Endometrial microvascular endothelial cells (primary cell): ENCODE results near the gene PLPPR1. TPM values are rescaled to one million over a fixed set of nuclear protein-coding genes. Genes with fewer than 3 reads are reported as not detected.
"Not testable (repeated sequence)": the region's sequence is repeated elsewhere in the genome, so short reads cannot be mapped to it uniquely, and the experiment has no call there.

ENCODE experiments used
- in situ Hi-C: cut with HindIII; loops from 2 replicates; pipeline ENCODE4 v1.10.0; 2017; ENCODE audit warnings: low sequenced_read_pairs, low pct_unique_long_range_greater_than_20kb; ENCODE audit errors: inconsistent ontology term
- total RNA-seq: library from RNA; depleted of rRNA; stranded (reverse); fragments of >200 nt; gene quantifications from one replicate; pipeline ENCODE4 v1.2.3, GENCODE V29; 2015; ENCODE audit errors: inconsistent ontology term

The PLPPR1 gene
- total RNA-seq, 1 donor from 2014 or later, result not detected

DNA sequence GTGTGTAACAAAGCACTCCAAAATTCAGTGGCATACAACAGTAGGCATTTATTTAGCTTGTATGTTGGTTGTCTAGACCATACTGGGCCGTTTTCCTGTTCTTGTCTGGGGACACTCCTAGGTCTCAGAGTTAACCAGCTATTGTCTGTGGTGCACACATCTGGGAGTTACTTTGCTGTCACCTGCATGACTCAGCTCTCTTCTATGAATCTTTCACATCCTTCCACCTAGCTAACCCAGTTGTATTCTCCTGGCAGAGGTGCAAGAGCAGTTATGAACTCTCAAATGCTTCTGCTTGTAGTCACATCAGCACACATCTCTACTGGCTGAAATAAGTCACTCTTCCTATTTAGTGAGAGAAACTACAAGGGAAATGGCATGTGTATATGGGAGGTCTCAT lies 218.2 kb downstream of the PLPPR1 start:
- in situ Hi-C loops, result no loop called here

DNA sequence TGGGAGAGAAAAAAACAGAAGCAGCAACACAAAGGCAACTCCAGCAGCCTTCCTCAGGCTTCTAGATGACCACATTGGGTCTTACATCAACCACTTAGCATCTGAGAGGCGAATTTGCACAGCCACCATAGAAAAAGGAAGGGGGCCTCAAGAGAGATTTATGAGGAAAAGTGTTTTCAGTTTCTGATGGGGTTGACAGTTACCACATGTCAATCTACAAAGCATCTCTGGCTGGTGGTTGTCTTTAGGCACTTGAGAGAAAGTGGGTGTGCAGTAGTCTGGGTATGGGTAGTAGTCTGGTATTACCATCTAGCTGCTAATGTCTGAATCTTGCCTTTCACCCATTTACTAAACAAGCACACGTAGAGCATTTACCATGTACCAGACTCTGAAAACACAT lies 218.8 kb downstream of the PLPPR1 start:
- in situ Hi-C loops, result no loop called here

DNA sequence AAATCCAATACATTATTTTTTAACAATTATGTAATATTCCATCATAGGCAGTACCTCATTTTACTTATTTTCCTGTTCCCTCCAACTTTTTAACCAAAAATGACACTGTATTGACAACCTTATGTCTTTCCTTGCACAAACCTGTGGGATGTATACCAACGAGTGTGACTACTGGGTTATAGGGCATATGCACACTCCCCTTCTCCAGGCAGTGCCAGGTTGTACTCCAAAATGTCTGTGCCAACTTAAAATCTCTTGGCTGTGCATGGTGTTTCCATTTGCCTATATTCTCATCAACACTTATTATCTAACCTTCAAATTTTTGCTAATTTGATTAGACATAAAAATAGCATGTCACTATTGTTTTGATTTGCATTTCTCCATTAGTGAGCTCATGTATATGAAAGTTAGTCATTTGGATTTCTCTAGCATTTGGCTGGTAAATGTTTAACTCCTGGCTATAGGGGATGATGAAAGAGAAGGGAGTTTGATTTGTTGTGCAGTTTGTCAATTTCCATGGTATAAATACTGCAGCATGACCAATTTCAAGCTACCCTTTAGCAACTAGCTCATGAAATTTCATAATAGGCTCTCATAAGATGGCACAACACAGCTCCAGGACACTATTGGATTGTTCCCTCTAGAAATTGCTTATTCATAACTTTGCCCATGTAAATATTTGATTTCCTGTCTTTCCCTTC lies 226.4 kb downstream of the PLPPR1 start:
- in situ Hi-C loops, result no loop called here

DNA sequence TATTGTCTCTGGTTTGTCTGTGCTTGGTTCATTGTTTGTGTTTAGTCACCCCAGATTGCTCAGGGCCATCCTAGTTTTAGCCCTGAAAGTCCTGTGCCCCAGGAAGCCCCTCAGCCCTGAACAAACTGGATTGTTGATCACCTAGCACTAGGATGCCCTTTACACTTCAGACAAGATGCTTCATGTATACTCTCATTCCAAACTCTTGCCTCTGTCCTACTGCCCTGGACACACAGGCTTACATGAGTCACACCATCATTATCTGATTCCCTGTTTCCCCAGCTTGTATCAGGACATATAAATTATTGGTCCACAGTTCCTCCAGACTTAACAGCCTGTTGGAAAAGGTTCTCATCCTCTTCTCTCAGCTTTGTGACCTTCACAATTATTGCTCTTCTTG lies 236.2 kb downstream of the PLPPR1 start:
- in situ Hi-C loops, result no loop called here

DNA sequence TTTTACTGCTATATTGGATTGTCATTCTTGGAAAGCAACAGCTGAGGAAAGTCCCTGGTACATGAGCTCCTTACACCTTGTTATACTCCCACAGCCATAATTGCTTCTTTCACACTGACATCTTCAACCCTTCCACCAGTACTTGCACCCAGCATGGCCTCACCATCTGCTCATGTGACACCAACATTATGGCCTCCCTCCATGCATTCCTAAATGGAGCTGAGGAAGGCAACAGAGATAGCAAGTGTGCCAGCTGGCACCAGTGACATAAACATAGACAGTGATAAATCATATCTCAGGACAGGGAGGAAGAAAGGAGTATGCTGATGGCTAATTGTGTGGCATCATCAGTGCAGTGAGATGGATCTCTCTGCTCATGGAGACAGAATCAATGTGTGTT lies 236.7 kb downstream of the PLPPR1 start:
- in situ Hi-C loops, result no loop called here

DNA sequence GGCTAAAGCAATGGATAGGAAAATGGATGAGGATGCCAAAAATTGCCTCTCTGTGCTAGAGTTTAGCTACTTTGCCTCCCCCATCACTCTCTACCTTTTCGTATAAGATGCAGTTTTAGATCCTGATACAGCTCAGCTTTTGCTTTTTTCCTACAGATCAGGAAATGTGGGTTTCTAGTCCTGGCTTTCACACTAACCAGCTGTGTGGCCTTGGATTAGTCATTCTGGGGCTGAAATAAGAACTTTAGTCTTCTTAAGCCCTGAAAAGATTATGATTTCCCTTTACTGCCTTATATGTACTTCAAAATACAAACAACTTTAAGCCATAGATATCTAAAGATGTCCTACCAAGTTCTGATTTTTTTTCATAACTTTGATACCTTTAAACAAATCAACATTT lies 239.9 kb downstream of the PLPPR1 start:
- in situ Hi-C loops, result no loop called here

DNA sequence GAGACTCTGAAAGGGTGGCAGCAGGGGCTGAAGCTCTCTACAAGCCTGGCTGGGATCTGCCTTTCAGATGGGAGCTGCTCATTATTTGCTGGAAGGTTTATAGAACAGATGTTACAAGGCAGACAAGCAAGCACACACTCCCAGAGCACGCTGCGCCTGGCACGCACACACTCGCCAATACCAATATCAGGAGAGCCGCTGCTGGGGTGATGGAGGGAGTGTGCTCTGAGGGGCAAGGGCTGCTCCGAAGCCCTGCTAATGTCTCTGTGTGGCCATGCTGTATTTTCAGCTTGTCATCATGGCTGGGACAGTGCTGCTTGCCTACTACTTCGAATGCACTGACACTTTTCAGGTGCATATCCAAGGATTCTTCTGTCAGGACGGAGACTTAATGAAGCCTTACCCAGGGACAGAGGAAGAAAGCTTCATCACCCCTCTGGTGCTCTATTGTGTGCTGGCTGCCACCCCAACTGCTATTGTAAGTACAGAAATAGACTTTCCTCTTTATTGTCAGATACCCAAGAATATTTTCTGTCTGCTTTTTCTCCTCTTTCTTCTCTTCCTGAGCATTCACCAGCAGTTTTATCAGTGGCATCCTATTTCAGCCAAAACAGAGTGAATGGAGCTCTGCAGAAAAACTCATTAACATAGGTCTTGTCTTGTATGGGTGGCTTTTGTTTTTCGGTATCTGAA lies 241.2 kb downstream of the PLPPR1 start:
- in situ Hi-C loops, result no loop called here

DNA sequence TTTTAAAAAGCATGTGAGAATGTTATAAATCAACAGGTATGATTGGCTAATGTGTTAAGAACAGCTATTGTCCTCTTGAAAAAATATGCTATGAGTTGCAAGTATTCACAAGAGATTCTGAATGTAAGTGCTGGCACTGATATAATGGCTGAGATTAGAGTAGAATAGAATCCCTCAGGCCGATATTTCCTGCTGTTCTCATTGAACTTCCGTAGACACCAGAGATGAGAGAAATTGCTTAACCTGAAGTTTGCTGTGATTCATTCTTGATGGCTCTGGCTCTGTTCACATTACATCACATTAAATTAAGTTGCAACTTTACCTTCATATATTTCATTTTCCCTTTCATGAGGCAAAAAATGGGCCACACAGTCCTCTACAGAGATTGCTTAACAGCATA lies 241.8 kb downstream of the PLPPR1 start:
- in situ Hi-C loops, result no loop called here

DNA sequence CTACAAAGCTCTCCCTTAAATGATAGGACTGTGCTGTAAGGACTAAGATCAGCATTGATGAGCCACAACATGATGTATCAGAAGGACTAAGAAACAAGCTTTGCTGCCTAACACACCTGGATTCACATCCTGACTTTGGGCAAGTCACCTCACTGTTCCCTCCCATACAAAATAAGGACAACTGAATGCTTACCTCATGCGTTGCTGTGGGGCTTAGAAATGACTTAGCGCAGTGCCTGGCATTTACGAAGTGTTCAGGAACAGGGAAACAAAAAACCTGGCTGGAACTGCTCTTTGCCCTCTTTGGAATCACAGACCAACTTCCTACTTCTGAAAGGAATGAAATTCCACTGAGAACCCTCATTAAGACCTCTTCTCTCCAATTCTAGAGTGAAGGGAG lies 242.6 kb downstream of the PLPPR1 start:
- in situ Hi-C loops, result no loop called here

DNA sequence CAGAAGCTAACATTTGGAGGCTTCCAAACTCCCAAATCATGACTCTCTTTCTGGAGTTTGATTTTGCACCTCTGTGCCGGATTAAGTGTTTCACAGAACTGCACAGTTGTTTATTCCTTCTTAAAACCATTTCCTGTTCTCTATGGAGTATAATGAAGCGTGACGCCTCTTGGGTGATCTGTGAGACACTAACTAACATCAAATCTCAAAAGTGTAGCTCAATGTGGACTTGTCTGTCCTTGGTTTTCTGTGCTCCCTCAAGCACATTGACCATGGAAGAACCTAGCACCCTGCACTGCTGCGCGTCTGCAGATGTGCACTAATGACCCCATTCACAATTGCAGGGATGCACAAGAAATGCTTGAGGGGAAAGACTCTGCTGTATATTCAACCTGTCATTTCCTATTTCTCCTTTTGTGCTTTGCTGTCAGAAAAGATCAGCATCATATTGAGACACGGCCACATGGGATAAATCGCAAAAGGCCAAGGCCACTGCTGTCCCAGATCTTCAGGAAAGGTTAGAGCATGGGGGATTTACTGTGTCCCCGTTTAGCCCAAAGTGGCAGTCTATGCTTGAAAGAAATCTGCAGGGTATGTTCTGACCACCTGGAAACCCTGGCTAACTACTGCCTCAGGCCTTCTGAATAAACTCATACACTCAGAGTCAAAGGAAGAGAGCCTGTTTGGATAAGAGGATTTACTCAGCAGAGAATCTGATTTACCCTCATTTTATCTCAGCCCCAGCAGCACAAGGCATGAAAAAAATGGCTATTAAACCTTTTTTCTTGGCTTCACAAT lies 246.6 kb downstream of the PLPPR1 start:
- in situ Hi-C loops, result no loop called here

DNA sequence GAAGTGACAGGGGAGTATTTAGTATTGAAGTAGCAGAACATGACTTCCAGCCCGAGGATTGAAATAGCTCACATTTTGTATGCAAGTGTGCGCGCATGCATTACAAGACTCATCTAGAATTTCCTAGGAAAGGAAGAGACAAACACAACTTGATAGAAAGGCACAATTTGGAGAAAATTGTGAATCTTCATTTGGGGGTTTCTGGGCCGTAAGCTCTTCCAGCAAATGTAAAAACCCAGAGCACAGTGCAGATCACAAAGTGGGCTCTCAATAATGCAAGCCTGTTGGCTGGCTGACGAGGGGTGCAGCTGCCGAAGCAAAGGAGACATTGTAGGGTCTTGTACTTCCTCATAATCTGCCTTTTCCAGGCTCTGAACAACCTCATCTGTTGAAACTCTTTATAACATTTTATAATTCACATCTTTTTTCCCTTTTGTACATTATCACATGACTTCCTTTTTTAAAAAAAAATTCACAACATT lies 247.3 kb downstream of the PLPPR1 start:
- in situ Hi-C loops, result no loop called here

DNA sequence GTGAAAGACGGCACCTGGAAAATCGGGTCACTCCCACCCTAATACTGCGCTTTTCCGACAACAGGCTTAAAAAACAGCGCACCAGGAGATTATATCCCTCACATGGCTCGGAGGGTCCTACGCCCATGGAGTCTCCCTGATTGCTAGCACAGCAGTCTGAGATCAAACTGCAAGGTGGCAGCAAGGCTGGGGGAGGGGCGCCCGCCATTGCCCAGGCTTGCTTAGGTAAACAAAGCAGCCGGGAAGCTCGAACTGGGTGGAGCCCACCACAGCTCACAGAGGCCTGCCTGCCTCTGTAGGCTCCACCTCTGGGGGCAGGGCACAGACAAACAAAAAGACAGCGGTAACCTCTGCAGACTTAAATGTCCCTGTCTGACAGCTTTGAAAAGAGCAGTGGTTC lies 262.5 kb downstream of the PLPPR1 start:
- in situ Hi-C loops, result not testable (repeated sequence)

DNA sequence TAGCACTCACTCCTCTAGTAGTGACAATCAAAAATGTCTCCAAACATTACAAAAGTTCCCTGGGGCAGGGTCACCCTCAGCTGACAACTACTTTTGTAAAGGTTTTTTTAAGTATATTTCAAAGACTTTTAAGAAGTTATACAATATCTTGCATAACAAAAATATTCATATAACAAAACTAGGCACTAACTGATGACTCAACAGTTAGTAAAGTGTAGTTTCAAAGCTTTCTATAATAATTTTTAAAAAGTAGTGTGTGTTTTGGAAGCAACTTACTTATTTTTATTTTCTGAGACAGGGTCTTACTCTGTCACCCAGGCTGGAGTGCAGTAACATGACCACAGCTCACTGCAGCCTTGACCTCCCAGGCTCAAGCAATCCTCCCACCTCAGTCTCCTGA lies 271.4 kb downstream of the PLPPR1 start:
- in situ Hi-C loops, result no loop called here

DNA sequence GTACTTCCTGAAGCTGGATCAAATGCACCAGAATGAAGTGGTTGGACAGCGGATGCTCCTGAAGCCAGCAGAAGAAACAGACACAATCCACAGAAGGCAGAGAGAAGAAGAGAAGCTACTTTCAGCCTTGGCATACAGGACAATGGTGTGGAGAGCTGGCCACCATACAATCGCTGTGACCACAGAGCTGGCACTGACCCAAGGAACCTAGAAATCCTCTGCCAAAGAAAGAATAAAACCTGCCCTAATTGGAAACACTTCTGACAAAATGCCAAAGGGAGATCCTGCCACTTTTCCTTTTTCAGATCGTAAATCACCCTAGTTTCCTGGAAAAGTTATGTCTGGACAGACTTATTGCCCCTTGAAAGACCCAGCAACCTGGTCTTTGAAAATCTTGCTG lies 278.5 kb downstream of the PLPPR1 start:
- in situ Hi-C loops, result no loop called here

DNA sequence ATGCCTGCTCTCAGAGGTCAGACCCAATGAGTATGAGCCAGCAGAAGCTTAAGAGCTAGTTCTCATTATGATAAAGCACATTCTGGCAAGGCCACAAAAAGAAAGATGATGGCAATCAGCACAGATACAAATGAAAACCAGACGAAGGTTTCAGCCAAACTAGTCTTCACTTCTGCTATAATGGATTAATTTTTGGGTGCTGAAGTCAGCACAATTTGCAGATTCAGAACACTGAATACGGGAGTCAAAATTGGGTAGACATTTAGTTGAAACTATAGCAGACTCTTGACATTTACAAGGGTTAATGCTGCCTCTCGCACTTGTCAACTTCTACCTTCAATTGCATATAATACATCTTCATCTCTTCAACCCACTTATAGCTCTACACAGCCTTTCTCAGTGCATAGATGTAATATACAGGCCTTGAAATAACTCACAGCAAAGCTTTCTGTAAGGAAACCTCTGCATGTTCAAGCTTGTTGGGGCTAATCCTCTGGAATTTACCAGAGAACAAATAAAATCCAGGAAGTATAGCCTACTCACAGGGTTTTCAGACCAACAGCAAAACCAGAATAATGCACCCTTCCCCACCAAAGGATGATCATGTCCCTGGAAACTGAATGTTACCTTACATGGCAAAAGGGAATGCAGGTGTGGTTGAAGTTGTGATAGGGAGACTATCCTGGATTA lies 279.1 kb downstream of the PLPPR1 start:
- in situ Hi-C loops, result no loop called here

DNA sequence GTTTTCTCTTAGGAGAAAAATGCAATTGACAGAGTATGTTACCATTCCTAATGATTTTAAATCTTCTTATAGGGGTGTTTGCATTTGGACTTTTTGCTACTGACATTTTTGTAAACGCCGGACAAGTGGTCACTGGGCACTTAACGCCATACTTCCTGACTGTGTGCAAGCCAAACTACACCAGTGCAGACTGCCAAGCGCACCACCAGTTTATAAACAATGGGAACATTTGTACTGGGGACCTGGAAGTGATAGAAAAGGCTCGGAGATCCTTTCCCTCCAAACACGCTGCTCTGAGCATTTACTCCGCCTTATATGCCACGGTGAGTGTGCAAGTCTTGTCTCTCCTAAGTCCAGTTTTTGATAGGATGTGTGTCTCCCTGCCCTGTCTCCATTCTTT lies 280.6 kb downstream of the PLPPR1 start:
- in situ Hi-C loops, result no loop called here

DNA sequence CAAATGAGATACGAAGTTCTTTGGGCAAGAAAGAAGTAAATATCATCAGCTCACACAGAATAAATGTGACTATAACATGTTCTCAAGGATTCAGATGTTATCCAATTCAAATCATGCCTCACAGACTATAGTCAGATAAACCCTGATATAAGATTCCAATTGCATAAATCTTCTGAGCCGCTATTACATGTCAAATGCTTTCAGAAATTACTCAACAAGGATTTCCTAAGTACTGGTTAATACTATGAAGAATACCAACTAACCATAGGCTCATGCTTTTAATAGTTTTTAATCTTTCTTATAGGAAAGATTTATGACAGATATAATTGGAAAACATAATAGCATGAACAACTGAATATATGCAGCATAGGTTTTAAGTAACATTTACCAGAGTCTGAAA lies 282.7 kb downstream of the PLPPR1 start:
- in situ Hi-C loops, result no loop called here

DNA sequence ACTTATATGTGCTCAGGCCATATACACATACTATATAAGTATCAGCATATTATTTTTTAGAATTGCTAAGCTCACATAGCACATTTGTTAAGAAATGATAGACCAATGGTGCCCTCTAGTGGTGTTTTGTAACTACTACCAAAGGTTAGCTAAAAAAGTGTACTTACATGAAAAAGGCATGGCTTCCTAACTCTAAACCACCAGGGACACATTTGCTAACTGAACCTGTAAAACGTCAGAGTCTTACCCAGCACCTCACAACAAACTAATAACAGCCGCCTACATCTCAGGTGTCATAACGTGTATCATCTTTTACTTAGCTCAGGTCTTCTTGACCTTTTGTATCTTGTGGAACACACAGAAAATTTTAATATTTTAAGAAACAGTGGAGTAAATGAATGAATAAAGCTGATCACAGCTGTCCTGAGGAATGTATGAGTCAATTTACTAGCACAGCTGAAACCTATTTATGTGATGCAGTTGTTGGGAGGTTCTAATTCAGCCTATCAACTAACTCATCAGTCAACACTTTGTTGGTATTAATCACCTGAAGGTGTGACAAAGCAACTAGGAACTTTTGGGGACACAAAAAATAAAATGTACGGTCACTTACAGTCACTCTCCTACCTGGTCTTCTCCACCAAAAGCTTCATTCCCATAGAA lies 283.4 kb downstream of the PLPPR1 start:
- in situ Hi-C loops, result no loop called here

DNA sequence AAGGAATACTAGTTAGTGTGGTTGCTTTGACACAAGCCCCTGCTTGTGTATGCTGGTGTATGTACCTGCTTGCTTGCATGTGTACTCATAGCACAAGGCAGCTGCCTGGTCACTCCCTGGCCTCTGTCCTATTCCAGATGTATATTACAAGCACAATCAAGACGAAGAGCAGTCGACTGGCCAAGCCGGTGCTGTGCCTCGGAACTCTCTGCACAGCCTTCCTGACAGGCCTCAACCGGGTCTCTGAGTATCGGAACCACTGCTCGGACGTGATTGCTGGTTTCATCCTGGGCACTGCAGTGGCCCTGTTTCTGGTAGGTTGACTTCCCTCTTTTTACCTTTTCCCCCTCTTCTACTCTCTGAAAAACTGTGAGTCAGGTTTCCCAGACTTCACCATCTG lies 284.1 kb downstream of the PLPPR1 start:
- in situ Hi-C loops, result no loop called here
